SU-DHL-6 (cell line): ENCODE measurements around the gene HAPSTR1.

Experiments
- CTCF ChIP-seq: fragments of 200-600 bp; sonication (generic); IDR thresholded peaks from one replicate; pipeline ENCODE4 v1.5.1; 2017; ENCODE audit warnings: antibody characterized with exemption, mild to moderate bottlenecking, low read length, moderate library complexity; ENCODE audit not compliant: insufficient read depth, poor library complexity, severe bottlenecking
- EZH2phosphoT487 ChIP-seq: fragments of 200-600 bp; sonication (generic), shearing (Covaris generic); conservative IDR thresholded peaks from 2 replicates; pipeline ENCODE4 v1.6.1; 2018; ENCODE audit warnings: mild to moderate bottlenecking, antibody characterized with exemption, low read length, moderate library complexity, mixed read lengths

GRCh38 chr16:9049241-9049640 lies 42.2 kb upstream of the HAPSTR1 start:
- TF ChIP-seq CTCF, result no peak
- no peak for TF ChIP-seq EZH2phosphoT487
